Small intestine (tissue), 7 donors: ENCODE data around the gene SPNS2. TPM values are rescaled to one million over a fixed set of nuclear protein-coding genes. Genes with fewer than 3 reads are reported as not detected.

Experiments used
- DNase-seq, 2 donors: peaks; one replicate each; pipeline versions ENCODE4 v3.0.0 to v3.0.0-alpha.2; 2013
- FAIRE-seq: peaks from 2 replicates; lab custom pipeline; 2012; peaks lifted over from hg19 to GRCh38; lab: Jason Lieb, UNC
- H3K27ac ChIP-seq, 3 donors: one replicate each; pipeline ENCODE4 v1.5.1; 2013; ENCODE audit warnings: low read length in 2 of 3, mild to moderate bottlenecking in 2 of 3, control low read depth in 1 of 3, inconsistent platforms in 1 of 3, low read depth in 1 of 3, moderate library complexity in 1 of 3
- H3K27me3 ChIP-seq, 3 donors: one replicate each; pipeline ENCODE4 v1.6.1; 2013; ENCODE audit warnings: low read length in 3 of 3, inconsistent platforms in 1 of 3; ENCODE audit not compliant: control insufficient read depth in 3 of 3, insufficient read depth in 3 of 3
- H3K36me3 ChIP-seq, 3 donors: one replicate each; pipeline ENCODE4 v1.6.1; 2013; ENCODE audit warnings: low read length in 3 of 3, inconsistent platforms in 1 of 3, low read depth in 1 of 3, mild to moderate bottlenecking in 1 of 3, moderate library complexity in 1 of 3; ENCODE audit not compliant: control insufficient read depth in 3 of 3, insufficient read depth in 2 of 3
- H3K4me1 ChIP-seq, 3 donors: one replicate each; pipeline ENCODE4 v1.6.1; 2013; ENCODE audit warnings: low read length in 2 of 3, inconsistent platforms in 1 of 3, low read depth in 1 of 3, mild to moderate bottlenecking in 1 of 3, moderate library complexity in 1 of 3; ENCODE audit not compliant: control insufficient read depth in 3 of 3, insufficient read depth in 2 of 3
- H3K4me3 ChIP-seq, 3 donors: one replicate each; pipeline ENCODE4 v1.5.1; 2013; ENCODE audit warnings: low read length in 3 of 3, control low read depth in 1 of 3, inconsistent platforms in 1 of 3, low read depth in 1 of 3, mild to moderate bottlenecking in 1 of 3, moderate library complexity in 1 of 3
- H3K9me3 ChIP-seq, 2 donors: one replicate each; pipeline ENCODE4 v1.6.1; 2013; ENCODE audit warnings: low read depth in 1 of 2, low read length in 1 of 2; ENCODE audit not compliant: control insufficient read depth in 2 of 2, insufficient read depth in 1 of 2
- WGBS, 3 donors: extraction: QIAGEN DNeasy Blood & Tissue Kit; methylation state at CpG; one replicate each; pipeline ENCODE4 v1.1.7; 2013; 5-methylcytosine and 5-hydroxymethylcytosine counted together
- polyA plus RNA-seq, 4 donors: library from polyadenylated mRNA; stranded (reverse) in 3 of 4; unstranded in 1 of 4; fragments of 200-250 nt in 3 of 4; fragments of 120-200 nt in 1 of 4; gene quantifications; one replicate each; pipeline versions ENCODE4 v1.2.1 to v1.2.3, GENCODE V29; 2013
- donor health status: healthy with polysubstance abuse.
- donor health status: control.
- donor health status: control.
- donor health status: Bipolar disorder and iron deficiency.
- donor health status: healthy.

The SPNS2 gene
- polyA plus RNA-seq, 4 donors: 6.3 to 37.3 (median 22.3) TPM

DNA sequence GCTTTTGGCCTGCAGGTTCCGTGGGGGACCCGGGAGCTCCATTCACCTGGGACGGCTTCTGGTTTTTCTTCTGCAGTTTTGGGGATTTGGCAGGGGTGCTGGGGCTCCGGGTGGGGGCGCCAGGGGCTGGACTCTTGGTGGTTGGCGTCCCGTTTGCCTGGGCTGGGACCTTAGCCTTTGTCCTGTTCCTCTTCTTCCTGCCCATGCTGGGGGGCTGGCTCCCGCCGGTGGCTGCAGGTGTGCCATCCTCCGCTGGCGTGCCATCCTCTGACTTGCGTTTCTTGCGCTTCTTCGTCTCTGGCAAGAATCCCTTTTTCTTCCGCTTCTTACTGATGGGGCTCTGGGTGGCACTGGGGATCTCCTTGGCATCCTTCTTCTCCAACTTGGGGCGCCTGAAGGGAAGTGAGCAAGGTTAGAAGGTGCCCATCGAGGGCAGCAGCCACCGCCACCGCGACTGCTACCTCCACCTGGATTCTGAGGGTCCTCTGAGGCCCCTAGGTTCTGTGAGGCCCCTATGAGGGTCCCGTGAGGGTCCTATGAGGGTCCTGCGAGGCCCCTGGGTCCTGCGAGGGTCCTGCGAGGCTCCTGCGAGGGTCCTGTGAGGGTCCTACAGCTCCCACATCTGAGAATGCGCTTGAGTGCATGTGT, 41.0 kb downstream of the SPNS2 start:
- Histone ChIP-seq H3K4me1 (peaks cover 0 to 37% (median 2%) of the 10 kb centered on the region in 3 donors), H3K36me3 (peaks cover 5 to 95% (median 16%) of the 10 kb centered on the region in 3 donors)

DNA sequence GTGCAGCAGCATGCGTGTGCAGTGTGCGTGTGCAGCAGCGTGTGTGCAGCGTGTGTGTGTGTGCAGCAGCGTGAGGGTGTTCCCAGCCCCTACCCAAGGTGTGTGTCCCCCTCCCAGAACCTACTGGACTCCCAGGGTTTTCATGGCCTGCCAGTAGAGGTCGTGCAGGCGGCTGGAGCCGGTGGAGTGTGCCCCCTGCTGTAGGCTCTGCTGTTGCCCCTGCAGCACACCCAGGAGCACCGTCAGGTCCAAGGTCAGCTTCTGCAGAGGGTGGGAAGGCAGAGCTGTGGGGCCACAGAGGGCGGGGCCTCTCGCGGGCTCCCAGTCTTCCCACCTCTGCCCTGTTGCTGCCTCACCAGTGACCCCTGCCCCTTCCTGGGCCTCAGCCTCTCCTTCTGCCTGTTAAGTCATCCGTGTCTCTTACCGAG, 41.6 kb downstream of the SPNS2 start:
- Histone ChIP-seq H3K36me3 (peaks cover 5 to 94% (median 19%) of the 10 kb centered on the region in 3 donors), H3K4me3 (no peak overlapping the region)
- FAIRE-seq: no peak

More for the DNA sequence above, 41.0 kb downstream of the SPNS2 start:
- H3K27ac ChIP-seq: peak overlapping the region in 1 of 3 donors; percentile 6
- 85 to 88% (median 88%) methylated on average over 26 of the region's 26 CpGs for WGBS, 3 donors
- FAIRE-seq (no peak), DNase-seq (no peak)
- H3K9me3 ChIP-seq: no peaks in the 10 kb centered on the region
- H3K27me3 ChIP-seq: no peaks in the 10 kb centered on the region
- H3K4me3 ChIP-seq: no peak overlapping the region

DNA sequence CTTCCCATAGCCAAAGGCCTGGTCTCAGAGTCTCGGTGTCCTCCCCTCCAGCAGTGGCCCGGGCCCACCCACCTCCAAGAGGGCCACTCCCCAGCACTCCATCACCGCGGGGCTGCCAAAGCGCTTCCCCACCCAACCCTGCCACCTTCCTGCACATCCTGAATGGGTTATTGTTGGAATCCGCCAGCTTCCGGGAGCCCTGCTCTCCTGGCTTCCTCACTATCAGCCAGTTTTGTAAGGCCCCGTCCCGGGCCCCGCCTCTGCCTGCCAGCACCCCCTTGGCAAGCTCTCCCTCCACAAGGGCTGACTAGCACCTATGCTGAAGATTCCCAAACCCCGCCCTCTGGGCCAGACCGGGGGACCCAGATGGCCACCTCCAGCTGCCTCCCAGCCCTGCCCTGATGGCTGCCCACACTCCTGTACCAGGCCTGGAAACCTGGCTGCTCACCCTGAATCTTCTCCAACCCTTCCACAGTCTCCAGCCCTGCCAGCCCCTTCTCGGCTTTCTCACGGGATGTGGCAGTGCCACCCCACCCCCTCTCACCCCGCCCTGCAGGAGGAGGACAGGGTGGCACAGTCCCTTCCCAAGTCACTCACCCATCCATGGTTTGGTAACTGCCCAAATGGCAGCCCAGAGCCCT, 42.1 kb downstream of the SPNS2 start:
- Histone ChIP-seq H3K27me3 (no peaks in the 10 kb centered on the region), H3K9me3 (no peaks in the 10 kb centered on the region), H3K36me3 (peaks cover 5 to 97% (median 23%) of the 10 kb centered on the region in 3 donors), H3K4me1 (peaks cover 0 to 34% (median 2%) of the 10 kb centered on the region in 3 donors), H3K4me3 (no peak overlapping the region), H3K27ac (peak overlapping the region; percentile 16 to 84 (median 57))
- DNase-seq: no peak
- WGBS, 3 donors: 26 to 56% (median 42%) methylated on average over 15 of the region's 15 CpGs
- no peak for FAIRE-seq

More for the DNA sequence above, 41.6 kb downstream of the SPNS2 start:
- peak; percentile 76 to 87 for DNase-seq
- H3K27ac ChIP-seq: peak overlapping the region; percentile 16 to 84 (median 57)
- H3K27me3 ChIP-seq: no peaks in the 10 kb centered on the region
- H3K9me3 ChIP-seq: no peaks in the 10 kb centered on the region
- 44 to 59% (median 51%) methylated on average over 13 to 14 of the region's 14 CpGs for WGBS, 3 donors
- peaks cover 0 to 35% (median 2%) of the 10 kb centered on the region in 3 donors for H3K4me1 ChIP-seq

DNA sequence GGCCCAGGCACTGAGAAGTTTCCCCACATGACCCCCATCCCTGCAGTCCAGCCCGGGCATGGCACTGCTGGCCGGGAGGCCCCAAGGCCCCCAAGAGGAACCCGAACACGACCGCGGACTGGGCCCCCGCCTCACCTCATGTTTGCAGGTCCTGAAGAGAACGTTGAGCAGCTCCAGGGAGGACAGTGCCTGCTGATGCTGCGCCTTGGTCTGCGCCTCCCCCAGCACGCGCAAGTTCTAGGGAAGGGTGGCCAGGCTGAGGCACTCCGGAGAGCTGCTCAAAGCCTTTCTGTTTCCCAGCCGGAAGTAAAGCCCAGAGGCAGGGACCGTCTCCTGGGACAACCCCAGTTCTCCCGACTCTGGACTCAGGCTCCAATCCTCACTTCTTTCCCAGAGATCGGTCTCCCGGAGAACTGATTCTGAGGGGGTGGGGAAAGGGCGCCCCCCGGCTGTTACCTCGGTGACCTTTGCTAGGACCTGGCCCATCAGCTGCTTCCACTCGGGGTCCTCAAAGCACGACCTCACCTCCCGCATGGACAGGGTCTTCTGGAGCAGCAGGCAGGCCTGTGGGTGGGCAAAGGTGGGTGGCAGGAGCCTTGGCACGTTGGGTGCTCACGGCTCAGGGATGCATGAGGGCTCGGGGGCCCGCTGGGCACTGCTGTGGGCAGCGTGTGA, 42.8 kb downstream of the SPNS2 start:
- Histone ChIP-seq H3K4me1 (peaks cover 0 to 27% (median 2%) of the 10 kb centered on the region in 3 donors), H3K27me3 (no peaks in the 10 kb centered on the region), H3K9me3 (no peaks in the 10 kb centered on the region), H3K36me3 (peaks cover 5 to 99% (median 23%) of the 10 kb centered on the region in 3 donors), H3K4me3 (no peak overlapping the region), H3K27ac (peak overlapping the region in 2 of 3 donors; percentile 16 to 84)
- no peak for DNase-seq
- FAIRE-seq: no peak
- 69 to 73% (median 71%) methylated on average over 29 of the region's 29 CpGs for WGBS, 3 donors

DNA sequence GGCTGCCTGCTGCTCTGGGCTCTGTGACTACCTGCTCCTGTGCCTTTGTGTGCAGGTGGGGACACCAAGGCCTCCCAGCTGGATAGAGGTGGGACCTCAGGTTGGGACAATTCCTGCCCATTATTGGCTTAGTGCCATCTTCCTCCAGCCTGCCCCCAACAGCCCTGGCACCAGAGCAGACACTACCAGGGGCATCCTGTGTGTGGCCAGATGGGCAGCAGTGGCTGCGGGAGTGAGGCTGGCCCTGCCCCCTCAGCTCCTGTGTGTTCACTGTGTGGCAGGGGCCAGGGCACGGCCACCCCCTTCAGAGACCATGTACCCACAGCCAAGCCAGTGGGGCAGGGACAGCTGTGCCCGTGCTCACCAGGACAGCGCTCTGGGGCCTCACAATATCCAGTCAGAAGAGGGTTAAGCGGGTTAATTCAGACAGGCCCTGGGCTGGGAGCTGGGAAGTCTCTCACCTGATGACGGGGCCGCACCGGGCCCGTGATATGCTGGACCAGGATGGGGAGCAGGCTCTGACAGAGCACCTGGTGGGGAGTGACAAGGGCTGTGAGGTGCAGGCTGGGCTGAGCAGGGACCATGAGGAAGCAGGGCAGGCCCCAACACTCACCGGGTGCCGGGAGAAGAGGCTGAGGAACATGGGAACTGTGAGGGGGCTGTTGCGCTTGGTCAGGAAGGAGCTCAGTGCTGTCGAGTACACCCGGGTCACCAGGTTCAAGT, 43.5 kb downstream of the SPNS2 start:
- Histone ChIP-seq H3K4me1 (peaks cover 0 to 21% (median 2%) of the 10 kb centered on the region in 3 donors), H3K27ac (no peak overlapping the region), H3K27me3 (no peaks in the 10 kb centered on the region), H3K36me3 (peaks cover 9 to 99% (median 23%) of the 10 kb centered on the region in 3 donors), H3K9me3 (no peaks in the 10 kb centered on the region), H3K4me3 (no peak overlapping the region)
- DNase-seq (no peak), FAIRE-seq (no peak)
- 79 to 88% (median 87%) methylated on average over 14 of the region's 14 CpGs for WGBS, 3 donors

GRCh38 chr17:4542726-4543191, 44.1 kb downstream of the SPNS2 start:
- Histone ChIP-seq H3K27ac (no peak overlapping the region), H3K4me1 (peaks cover 0 to 19% (median 2%) of the 10 kb centered on the region in 3 donors), H3K4me3 (no peak overlapping the region), H3K36me3 (peaks cover 13 to 99% (median 23%) of the 10 kb centered on the region in 3 donors), H3K9me3 (no peaks in the 10 kb centered on the region), H3K27me3 (no peaks in the 10 kb centered on the region)
- WGBS, 3 donors: 80 to 92% (median 92%) methylated on average over 19 of the region's 19 CpGs
- DNase-seq: no peak
- FAIRE-seq: no peak

DNA sequence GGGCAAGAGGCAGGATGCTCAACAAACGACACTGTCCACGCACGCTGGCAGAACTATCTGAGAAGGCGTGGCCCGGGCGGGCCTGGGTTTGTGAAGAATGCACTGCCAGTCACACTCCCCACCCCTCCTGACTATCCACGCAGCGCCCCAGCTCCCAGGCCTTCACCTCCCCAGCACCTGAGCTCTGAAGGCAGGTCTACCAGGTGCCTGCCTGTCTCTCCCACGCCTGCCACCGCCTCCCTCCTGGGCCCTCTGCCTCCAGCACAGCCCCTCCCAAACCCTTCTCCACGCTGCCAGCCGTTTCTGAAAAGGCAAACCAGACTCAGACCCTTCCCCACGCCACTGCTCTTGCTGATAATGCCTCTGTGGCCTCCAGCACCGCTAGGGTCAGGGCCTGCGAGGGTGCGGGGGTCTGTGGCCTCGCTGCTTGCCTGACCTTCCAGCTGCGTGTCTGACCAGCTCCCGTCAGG, 44.9 kb downstream of the SPNS2 start:
- WGBS, 3 donors: 58 to 77% (median 64%) methylated on average over 19 of the region's 19 CpGs
- H3K36me3 ChIP-seq: peaks cover 17 to 99% (median 27%) of the 10 kb centered on the region in 3 donors
- no peak overlapping the region for H3K4me3 ChIP-seq
- DNase-seq (no peak), FAIRE-seq (no peak)
- H3K27ac ChIP-seq: no peak overlapping the region
- H3K9me3 ChIP-seq: no peaks in the 10 kb centered on the region
- no peaks in the 10 kb centered on the region for H3K27me3 ChIP-seq
- H3K4me1 ChIP-seq: peaks cover 0 to 19% (median 2%) of the 10 kb centered on the region in 3 donors
